ENCODE measurements around the gene SEMA3A. TPM values are rescaled to one million over a fixed set of nuclear protein-coding genes. Genes with fewer than 3 reads are reported as not detected.
"Not testable (repeated sequence)": the region's sequence is repeated elsewhere in the genome, so short reads cannot be mapped to it uniquely, and the experiment has no call there.

The SEMA3A gene
- 1 to 10 TPM; 1.2 to 1.7 TPM for total RNA-seq

DNA sequence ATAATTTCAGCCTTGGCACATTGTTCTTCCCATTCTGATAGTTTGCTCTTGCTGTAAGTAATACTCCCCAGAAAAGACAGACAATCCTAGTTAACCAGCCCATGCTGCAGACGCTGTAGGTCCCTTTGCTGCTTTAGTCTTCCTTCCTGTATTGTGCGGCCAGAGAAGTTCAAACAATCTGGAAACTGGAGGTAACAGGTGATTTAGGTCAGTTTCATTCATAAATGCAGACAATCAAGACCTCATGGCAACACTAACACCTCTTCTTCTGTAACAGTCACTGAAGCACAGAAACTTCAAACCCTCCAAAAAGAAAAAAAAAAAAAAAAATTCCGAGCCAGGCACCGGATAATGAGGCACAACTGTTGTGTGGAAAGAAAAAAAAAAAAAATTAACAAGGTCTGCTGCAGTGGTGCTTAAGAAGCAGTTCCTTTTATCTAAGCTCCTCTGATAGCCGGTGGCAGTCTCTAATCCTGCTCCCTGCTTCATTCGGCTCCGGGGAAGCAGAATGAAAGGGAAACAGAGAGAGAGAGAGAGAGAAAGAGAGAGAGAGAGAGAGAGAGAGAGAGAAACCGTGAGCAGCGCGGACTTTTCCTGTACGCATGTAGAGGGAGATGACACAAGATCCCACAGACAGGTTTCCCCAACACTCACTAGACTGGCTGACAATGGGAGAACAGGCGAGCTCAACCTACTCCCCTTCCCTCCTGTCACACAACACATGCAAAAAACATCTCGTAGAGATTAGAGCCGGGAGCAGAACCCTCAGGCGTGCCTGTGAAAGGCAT is at the start of gene SEMA3A:
Gene SEMA3A, minus strand, starts transcription at position 306 of the 788 bp plus-strand sequence. Its CDS starts 203 bp downstream, at position 103.
- TF ChIP-seq, protein P1, sequence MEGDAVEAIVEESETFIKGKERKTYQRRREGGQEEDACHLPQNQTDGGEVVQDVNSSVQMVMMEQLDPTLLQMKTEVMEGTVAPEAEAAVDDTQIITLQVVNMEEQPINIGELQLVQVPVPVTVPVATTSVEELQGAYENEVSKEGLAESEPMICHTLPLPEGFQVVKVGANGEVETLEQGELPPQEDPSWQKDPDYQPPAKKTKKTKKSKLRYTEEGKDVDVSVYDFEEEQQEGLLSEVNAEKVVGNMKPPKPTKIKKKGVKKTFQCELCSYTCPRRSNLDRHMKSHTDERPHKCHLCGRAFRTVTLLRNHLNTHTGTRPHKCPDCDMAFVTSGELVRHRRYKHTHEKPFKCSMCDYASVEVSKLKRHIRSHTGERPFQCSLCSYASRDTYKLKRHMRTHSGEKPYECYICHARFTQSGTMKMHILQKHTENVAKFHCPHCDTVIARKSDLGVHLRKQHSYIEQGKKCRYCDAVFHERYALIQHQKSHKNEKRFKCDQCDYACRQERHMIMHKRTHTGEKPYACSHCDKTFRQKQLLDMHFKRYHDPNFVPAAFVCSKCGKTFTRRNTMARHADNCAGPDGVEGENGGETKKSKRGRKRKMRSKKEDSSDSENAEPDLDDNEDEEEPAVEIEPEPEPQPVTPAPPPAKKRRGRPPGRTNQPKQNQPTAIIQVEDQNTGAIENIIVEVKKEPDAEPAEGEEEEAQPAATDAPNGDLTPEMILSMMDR (IDR thresholded peaks at IDR 0.05), result no peak
- intact Hi-C loops (cut with micrococcal nuclease), result no loop called here
- Mint-ChIP-seq H3K27ac (peak within 1 kb of the TSS; percentile 62), H3K27me3 (peaks cover 1% of the 10 kb centered on the region), H3K9me3 (no peaks in the 10 kb centered on the region), H3K4me1 (ENCODE audit: low read depth) (peaks cover 27% of the 10 kb centered on the region), H3K4me3 (peak within 1 kb of the TSS; percentile 84), H3K36me3 (ENCODE audit: low read depth) (no peaks in the 10 kb centered on the region)
- ChIA-PET CTCF (interaction anchor here (2.1 kb wide), 1 partner anchor 258 kb away, joined by 9 read pairs; no protein-coding TSS in a partner anchor), POLR2A (no interaction called here)
- DNase-seq, result peak; percentile 24
- peak; percentile 60 for ATAC-seq

DNA sequence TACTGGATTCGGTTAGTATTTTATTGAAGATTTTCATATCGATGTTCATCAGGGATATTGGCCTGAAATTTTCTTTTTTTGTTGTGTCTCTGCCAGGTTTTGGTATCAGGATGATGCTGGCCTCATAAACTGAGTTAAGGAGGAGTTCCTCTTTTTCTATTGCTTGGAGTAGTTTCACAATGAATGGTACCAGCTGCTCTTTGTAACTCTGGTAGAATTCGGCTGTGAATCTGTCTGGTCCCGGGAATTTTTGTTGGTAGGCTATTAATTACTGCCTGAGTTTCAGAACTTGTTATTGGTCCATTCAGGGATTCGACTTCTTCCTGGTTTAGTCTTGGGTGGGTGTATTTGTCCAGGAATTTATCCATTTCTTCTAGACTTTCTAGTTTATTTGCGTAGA is 48.4 kb upstream of the SEMA3A start:
- H3K4me3 Mint-ChIP-seq; CTCF ChIA-PET; POLR2A ChIA-PET; H3K27me3 Mint-ChIP-seq; DNase-seq; ATAC-seq; H3K36me3 Mint-ChIP-seq (ENCODE audit: low read depth); H3K4me1 Mint-ChIP-seq (ENCODE audit: low read depth); intact Hi-C loops (cut with micrococcal nuclease); H3K27ac Mint-ChIP-seq: not testable (repeated sequence)
- peaks cover 18% of the 10 kb centered on the region for H3K9me3 Mint-ChIP-seq

DNA sequence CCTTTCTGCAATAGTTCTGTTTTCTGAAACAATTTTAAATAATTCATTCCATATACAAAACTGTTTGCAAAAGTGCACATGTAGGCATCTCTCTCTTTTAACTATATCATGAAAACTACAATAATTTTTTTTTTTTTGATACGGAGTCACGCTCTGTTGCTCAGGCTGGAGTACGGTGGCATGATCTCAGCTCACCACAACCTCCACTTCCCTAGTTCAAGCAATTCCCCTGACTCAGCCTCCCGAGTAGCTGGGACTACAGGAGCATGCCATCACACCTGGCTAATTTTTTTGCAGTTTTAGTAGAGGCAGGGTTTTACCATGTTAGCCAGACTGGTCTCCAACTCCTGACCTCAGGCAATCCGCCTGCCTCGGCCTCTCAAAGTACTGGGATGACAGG is 44.0 kb upstream of the SEMA3A start:
- Mint-ChIP-seq H3K4me1 (ENCODE audit: low read depth) (no peaks in the 10 kb centered on the region), H3K36me3 (ENCODE audit: low read depth) (no peaks in the 10 kb centered on the region), H3K27ac (no peak overlapping the region), H3K9me3 (peaks cover 9% of the 10 kb centered on the region), H3K4me3 (no peak overlapping the region), H3K27me3 (no peaks in the 10 kb centered on the region)
- POLR2A ChIA-PET, result no interaction called here
- TF ChIP-seq, protein P1 (IDR thresholded peaks at IDR 0.05), result no peak
- intact Hi-C loops (cut with micrococcal nuclease), result no loop called here
- CTCF ChIA-PET, result no interaction called here
- no peak for ATAC-seq
- no peak for DNase-seq

DNA sequence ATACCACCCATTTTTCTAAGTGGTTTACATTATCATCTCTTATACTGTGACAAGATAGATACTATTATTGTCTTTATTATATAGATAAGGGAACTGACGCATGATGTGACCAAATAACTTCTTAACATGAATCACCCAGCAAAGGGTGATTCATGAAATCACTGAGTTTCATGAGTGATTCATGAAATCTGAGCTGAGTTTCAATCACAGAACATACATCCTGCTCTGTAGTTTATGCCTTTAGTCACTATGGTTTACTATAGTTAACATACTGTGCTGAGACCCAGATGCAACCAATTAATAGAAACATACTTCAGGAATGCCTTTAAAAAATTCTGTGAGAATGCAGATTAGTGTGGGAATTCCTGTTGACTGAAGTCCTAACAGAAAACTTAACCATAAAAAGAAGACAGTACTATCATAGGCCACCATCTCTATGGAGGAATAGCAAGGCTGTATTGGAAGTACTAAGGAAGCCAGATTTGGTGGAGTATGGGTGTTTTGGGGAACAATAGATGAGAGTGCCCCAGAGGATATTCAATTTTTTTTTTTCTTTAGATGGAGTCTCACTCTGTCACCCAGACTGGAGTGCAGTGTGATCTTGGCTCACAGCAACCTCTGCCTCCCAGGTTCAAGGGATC is 43.1 kb upstream of the SEMA3A start:
- ATAC-seq (peak; percentile 82), DNase-seq (no peak)
- H3K4me3 Mint-ChIP-seq, result no peak overlapping the region
- ChIA-PET POLR2A (no interaction called here), CTCF (no interaction called here)
- no peaks in the 10 kb centered on the region for H3K27me3 Mint-ChIP-seq
- H3K4me1 Mint-ChIP-seq (ENCODE audit: low read depth), result no peaks in the 10 kb centered on the region
- H3K9me3 Mint-ChIP-seq, result peaks cover 2% of the 10 kb centered on the region
- H3K27ac Mint-ChIP-seq, result no peak overlapping the region
- H3K36me3 Mint-ChIP-seq (ENCODE audit: low read depth), result no peaks in the 10 kb centered on the region
- TF ChIP-seq, protein P1 (IDR thresholded peaks at IDR 0.05), result no peak
- intact Hi-C loops (cut with micrococcal nuclease), result no loop called here

DNA sequence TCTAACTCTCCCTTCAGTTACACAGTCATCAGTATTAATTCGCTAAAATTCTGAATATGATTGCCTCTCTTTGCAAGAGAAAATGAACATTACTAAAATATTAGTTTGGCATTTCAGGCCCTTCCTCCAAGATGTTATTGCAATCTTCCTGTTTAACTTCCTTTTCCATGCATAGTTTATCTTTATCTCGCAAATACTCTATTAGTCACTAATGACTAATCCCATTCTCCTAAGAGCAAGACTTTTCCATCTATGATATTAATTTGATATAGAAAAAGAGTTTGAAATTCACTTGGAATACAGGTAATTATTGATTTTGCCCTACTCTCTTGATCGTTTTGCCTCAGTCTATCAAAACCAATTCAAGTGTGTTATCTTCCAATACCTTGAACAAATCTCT is 41.8 kb upstream of the SEMA3A start:
- TF ChIP-seq, protein P1 (IDR thresholded peaks at IDR 0.05), result no peak
- Mint-ChIP-seq H3K27ac (no peak overlapping the region), H3K4me1 (ENCODE audit: low read depth) (no peaks in the 10 kb centered on the region), H3K4me3 (no peak overlapping the region), H3K36me3 (ENCODE audit: low read depth) (no peaks in the 10 kb centered on the region), H3K27me3 (no peaks in the 10 kb centered on the region), H3K9me3 (peaks cover 2% of the 10 kb centered on the region)
- intact Hi-C loops (cut with micrococcal nuclease), result no loop called here
- DNase-seq, result no peak
- no peak for ATAC-seq
- ChIA-PET POLR2A (no interaction called here), CTCF (no interaction called here)
